Brain pericyte (primary cell): ENCODE results near the gene RNF34.

Source experiments
- DNase-seq: peaks from one replicate; pipeline ENCODE4 v3.0.0-alpha.2; 2012; ENCODE audit warnings: low read depth, low spot score

RNF34 gene

DNA sequence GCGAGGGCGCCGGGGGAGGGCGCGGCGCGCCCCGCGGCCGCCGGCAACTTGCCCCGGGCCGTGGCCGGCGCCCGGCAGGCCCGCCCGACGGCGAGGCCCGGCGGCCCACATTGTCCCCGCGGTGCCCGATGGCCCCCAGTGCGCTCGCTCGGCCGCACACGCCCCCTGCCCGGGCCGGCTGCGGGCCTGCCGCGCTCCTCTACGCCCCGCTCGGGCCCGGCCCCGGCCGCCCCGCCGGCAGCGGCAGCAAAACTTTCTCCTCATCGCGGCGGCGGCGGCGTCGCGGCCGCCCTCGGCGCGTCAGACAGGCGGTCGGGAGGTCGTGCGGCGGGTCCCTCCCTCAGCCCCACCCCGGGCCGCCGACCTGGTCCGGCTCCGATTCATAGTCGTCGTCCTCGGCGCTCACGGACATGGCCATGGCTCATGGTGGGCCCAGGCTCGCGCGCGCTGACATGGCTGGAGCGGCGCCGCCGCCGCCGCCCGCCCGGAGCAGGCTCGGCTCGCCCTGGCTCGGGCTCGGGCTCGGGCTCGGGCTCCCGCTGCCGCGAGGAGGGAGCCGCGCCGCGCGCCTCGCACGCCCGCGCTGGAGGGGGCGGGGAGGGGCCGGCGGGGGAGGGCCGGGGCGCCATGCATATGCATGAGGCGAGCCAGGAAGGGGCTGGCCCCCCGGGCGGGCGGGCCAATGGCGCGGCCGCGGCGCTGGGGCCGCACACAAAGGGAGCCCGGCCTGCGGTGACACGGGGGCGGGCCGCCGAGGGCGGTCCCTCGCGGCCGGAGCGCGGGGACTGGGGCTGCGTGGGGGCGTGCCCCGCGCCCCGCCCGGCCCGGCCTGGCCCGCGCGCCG, 67.1 kb downstream of the RNF34 start:
- no peak for DNase-seq

DNA sequence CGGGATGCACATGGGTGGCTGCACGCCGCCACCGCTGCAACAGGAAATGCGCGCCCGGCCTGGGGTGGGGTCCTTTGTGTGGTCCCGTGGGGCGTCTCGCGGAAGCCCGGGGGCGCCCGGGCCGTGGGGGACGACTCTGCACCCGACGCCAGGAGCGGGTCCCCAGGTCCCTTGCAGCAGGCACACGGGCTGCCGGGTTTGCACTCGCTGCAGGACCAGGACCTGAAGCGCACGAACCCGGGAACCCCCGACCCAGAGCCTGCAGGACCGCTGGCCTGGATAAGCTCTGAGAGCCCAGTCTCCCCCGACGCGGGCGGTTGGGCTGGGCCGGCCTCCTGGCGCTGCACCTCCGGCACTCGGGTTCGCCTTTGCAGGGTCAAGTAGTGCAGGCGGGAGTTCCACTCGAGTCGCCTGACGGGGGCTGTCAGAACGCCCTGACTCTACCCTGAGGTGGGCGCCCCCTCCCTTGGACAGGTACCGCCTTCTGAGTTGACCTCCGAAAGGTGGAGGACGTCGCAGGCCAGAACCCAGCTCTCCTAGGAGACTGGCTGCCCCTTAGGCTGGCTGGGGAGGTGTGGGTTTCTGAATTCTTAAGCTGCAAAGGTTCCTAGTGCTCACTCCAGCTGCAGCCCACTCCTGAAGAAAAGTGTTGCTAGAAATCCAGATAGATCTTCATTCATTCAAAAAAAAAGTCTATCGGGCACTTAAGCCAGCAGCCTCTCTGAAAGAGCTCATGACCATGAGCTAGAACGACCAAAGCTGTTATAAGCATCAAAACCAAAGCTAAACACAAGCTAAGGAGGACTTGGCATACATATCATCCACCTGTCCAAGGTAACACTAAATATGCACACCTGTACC, 68.0 kb downstream of the RNF34 start:
- DNase-seq, result no peak

- no peak for DNase-seq
Measured at GRCh38 chr12:121468499-121468801, 68.5 kb downstream of the RNF34 start.

DNA sequence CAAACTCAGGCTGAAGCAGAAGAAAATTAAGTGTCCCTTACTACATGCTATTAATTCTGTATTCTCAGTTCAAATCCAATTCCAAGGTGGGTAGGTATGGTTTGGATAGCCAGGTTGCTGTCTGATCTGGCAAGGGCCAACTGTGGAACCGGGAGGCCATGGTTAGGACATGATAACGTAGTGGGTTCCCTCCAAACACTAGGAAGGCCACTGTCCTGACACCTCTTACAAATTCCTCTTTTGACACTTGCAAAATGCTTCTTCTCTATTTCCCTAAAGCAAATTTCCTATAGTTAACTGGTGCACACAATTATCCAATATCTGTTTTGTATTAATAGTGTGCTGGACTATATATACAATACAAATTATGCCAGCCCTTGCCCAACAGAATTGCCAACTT, 70.8 kb downstream of the RNF34 start:
- DNase-seq, result no peak

DNA sequence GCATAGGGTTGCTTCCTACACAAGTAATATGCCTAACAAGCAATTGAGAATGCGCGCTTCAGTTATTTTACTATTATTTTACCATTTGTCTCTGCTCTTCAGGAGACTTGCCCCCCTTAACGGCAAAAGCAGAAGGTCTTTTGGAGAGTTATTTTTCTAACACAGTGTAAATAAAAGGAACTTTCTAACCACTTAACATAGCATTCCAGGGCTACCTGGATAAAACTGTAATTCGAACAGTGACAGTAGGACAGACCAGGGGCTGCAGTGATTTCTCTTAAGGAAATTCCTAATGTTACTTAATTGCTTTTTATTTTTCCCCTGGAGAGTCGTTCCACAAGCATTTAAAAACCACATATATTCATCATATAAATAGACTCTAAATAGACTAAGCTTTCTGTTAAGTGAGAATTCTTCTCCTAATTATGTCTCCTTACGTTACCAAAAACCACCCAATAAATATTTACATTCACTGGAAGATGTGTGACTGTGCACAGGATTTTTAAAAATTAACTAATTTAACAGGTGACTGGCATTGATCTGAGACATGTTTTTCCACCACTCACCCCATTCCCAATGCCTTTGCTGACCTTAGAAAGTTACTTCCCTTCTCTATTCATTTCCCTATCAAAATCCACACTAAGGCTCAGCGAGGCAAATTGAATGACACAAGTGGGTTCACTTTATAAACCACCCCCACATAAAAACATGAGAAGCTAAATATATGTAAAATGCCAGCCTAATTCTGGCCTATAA, 72.4 kb downstream of the RNF34 start:
- no peak for DNase-seq
